GM03348 (cell line): ENCODE measurements around the gene PKHD1.
A peak's percentile ranks its signal among the peaks of the same experiment; 100 is the strongest.

Experiments
- DNase-seq: peaks from one replicate; pipeline ENCODE4 v3.0.0; 2012; ENCODE audit warnings: low spot score

Gene PKHD1

DNA sequence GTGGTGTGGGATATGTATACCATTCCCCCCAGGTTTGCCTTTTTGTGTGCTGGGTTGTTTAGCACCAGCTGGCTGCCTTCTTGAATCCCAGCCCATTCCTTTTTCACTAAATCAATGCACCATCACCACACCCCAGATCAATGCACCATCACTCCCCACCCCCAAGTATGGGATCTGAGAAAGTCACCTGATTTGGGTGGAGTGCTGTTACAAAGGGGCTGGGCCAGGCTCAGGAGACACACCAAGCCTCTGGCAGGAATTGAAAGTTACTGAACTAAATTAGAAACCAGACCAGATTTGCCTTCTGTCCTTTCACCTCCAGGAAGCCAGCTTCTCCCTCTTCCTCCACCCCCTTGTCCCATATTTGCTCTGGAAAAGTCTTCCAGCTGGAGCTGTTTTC, 19.6 kb upstream of the PKHD1 start:
- DNase-seq = no peak

DNA sequence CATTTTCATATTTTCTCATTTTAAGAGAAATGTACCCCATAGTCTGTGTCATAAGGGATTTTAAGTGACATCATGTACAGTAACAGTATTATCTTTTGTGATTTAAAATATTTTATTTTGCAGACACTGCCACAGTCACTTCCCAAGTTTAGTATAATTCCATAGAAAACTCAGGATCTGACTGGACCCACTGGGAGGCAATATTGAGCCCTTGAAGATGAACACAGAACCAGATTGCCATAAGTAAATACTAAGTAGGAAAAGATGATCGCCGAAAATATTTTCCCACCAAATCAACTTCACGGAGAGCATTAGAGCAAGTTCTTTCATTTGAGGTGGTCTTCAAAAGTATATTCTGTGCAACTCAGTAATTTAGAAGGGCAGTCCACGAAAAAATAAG, 17.6 kb upstream of the PKHD1 start:
- DNase-seq = no peak

DNA sequence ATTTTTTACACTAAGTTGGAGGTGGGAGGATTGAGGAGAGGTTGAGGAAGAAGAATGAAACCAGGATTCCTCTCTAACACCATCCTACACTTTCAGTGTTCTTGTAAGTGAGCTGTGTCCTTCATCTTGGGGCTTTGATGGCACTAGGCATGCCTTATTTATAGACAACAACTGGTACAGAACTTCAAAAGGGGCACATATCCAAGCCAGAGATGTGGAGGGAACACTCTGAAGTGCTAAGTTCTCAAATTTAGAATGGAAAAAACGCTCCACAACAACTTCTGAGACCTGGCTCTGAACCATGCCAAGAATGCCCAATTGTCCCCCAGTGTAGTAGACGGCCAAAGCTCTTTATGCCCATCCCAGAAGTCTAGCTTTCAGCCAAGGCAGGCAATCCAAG, 16.2 kb upstream of the PKHD1 start:
- no peak for DNase-seq

DNA sequence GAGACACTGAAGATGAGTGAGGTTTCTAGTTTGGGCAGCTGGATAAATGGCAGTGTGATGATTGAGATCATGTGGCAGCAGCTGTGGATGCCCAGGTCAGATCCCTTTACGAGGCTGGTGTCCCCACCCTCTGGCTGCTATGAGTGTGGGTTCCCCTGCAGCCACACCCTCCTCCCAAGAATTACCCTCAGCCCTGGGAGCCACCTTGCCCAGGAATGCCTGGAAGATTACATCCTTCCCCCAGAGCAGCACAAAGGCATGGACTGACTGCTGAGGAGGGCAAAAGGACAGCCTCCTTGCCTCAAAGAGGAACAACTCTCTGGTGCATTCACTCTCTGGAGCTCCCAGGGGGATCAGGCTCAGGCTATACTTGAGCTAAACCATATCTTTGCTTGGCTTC, 15.0 kb upstream of the PKHD1 start:
- no peak for DNase-seq

DNA sequence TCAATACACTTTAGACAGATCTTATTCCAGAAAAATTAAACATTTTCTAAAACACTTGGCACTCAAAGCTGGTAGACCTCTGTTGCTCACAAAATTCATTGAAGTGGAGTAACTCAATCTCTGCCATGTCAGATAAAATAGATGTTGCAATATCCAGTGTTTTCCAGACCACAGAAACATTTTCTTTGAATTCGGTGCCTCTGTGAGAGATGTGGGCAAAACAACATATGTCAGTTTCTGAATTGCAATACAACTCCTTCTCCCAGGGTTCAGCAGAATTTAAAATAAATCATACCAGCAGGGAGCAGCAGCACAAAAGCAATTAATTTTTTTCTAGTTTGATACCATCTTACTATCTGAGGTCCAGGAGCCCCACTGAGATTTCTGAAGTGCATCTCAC, 11.3 kb upstream of the PKHD1 start:
- no peak for DNase-seq

DNA sequence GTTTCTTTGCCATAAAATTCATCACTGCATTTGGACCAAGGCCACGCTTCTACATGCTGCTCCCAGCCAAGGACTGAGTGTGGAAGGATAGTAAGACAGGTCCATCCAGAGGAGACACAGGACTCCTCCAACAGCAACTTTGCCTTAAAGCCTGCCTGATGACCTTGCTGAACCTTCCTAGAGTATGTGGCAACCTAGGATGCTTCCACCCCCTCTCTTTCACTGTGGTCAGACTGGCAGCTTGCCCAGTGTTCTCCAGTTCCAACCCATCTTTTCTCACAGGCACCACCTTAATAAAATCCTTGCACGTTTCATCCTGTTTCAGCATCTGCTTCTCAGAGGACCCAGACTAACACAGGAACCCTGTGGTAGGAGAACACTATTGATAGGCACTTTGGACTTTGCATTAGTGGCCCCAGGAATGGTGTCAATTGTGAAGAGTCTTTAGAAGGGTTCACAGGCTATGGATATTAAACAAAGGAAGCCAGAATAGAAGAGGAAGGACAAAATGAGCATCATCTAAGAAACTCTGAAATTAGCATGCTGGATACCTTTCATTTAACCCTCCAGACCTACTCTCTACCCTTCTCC, 2.4 kb upstream of the PKHD1 start:
- DNase-seq = no peak

DNA sequence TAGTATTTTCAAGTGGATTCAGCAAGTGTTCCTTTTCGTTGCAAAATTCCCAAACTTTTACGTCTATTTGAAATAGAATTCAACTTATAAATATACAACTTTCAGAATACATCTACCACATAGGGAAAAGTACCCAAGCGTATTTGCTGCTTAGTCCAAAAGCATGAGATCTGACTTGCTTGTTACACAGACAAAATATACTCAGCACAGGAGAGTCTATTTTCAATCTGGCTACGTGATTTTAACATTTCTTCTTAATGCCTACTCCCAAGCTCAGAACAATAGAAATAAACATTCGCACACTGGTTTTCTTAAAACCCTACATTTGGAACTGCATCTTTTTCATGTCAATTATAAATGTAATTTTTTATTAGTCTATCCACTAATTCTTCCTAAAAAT, 672 bp downstream of the PKHD1 start:
- DNase-seq = no peak

DNA sequence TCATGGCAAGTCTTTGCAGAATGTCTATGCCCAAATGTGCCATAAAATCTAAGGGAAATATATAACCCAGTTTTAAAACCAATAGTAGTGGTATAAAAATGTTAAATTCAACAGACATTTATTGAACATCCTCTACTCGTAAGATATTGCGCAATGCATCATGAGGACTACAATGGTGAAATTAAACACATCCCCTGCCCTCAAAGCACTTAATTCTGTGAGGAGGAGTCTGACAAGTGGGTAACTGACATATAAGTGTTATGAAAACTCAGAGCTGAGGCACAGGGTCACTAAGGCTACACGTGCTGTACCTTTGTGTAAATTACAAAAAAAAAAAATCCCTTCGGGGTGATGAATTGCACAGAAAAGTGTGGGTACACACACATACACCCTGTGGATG, 6.2 kb downstream of the PKHD1 start:
- DNase-seq = no peak

DNA sequence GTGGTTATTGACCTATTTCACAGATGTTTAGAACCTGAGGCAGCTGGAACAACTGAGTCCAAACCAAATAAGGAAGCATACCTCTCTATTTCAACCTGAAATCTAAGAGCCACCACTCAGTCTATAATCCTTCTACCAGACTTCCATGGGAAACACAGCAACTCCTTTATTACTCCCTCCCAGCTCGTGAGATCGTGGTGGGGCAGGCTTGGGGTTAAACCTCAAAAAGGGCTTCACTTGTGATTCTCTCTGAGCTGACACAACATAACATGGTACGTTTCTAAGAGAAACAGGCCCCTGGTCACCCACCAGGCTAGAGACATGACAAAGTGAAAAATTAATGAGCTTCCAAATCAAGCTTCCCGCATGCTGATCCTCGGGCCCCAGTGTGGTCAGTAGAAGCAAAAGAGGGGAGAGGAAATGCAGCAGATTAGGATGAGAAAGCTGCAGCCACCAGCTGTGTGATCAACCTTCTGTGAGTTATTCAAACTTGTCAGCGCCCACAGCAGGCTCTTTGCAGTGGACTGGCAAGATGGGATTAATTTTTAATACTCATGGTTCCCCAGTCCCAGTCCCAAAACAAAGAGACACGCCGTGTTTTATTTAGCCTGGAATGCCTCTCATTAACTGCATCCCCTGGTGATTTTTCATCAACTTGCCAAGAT, 9.3 kb downstream of the PKHD1 start:
- DNase-seq = no peak

DNA sequence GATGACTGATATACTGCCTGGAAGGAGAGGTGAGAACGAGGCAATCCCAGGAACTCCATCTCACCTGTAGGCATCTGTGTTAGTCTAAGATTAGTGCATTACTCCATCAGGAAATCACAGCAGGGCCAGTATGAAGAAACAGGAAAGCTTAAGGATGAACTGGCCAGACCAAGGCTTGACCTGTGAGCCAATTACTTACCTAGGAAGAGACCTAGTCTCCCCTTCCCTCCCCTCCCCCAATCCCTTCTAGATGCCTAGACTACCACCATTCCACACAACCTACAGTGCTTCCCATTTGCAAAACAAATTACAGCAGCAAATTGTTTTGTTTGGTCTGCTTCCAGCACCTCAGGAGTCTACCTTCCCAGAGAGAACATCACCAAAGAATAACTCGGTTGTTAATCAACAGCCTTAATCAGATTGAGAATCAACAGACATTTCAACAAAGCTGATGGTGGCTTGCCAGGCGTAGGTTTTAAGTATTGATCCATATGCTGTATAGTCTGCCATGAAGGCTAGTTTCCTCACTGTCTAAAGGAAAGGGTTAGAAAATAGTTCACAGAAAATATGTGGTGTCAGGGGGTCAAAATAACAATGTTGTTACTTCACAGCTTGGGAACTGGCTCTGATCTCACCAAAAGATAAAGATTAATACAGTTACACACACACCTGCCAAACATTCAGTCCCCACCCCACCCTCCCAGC, 10.1 kb downstream of the PKHD1 start:
- no peak for DNase-seq

DNA sequence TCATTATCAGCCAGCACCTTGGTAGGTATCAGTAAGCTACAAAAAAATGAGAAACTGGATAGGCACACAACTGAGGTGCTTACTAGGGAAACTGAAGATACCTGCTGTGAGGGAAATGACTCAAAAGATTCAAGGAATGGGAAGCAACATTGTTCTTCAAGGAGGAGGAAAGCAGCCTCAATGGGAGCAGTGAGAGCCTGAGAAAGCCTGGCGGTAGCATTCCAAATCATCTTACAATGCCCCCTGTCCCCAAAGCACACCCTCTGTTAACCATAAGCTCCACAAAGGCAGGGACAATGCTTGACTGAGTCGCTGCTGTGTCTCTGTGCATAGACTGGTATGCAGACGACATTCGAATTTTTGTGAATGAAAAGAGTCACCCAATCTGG, 10.6 kb downstream of the PKHD1 start:
- DNase-seq = no peak

DNA sequence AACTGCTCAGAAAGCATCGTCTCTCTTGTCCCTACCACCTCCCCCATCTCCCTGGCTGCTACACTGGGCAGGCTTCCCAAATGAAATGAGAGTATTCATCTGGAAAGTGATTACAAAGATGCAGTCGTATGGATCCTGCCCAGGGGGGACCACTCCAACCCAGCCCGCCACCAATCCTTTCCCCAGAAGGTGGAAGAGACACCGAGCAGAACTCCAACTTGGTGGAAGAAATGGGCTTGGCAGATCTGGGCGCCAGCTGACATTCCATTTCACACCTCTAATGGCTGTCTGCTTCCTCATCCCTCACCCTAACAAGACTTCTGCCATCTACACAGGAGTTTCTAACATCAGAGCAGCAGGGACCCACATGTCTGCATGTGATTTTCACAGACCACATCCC, 12.7 kb downstream of the PKHD1 start:
- DNase-seq = no peak

DNA sequence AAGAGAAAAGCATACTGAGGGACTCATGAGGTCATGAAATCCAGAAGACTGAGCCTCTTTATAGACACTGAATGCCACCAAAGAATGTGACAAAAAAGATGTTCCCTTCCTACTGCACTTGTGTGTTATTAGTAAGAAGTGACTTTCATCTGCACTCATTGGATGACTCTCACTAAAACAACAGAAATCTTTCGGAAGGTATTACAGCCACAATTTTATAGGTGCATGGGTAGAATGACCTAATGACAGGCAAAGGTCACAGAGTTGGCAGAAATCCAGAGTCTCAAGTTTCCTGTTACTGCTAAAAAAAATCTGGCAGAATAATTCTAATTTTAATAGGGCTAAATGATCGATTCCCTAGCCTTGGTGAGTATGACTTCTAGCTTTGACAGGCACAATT, 13.3 kb downstream of the PKHD1 start:
- DNase-seq = no peak

DNA sequence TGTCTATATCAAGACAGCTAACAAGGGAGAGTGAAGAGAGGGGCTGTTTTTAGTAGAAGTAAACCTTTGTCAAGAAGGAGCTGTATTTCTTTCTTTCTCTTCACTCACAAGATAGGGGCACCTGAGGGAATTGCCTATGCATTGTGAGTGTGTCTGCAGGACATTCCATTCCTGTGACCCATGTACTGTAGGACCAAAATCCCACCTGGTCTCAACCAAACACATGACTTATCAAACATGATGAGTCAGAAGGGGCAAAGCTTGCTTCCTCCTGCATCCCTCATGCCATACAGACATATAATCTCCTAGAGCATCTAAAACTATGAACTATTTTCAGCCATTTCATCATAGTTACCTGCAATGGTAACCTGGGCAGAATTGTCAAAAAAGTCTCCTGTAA, 21.8 kb downstream of the PKHD1 start:
- no peak for DNase-seq

DNA sequence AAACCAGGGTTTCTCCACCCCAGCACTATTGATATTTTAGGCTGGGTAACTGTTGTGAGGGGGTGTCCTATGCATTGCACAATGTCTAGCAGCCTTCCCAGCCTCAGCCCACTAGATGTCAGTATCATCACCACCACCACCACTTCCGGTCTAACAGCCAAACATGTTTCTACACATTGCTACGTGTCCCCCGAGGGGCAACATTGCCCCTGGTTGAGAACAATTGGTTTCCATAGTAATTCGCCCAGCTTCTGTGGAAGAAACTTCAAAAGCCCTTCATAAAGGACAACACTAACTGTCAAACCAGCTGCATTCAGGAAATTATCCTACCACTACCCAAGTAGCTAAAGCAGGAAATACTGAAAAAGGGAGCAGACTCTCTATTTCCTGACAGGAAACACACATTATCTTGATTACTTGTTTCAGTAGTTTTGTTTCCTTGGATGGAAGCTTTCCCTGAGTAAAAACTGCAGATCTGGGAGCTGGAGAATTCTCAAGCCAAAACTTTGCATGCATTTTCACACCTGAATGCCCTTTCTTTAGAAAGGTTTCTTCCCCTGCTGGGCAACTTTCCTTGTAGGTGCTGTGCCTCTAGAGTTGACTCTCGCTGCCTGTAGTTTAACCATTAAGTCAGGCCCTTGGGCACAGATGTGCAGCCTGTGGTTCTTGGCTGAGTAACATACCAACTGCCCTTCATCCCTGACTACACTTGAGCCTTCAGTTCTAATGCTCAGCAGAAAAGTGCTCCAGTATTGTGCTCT, 23.6 kb downstream of the PKHD1 start:
- DNase-seq = peak; percentile 55

DNA sequence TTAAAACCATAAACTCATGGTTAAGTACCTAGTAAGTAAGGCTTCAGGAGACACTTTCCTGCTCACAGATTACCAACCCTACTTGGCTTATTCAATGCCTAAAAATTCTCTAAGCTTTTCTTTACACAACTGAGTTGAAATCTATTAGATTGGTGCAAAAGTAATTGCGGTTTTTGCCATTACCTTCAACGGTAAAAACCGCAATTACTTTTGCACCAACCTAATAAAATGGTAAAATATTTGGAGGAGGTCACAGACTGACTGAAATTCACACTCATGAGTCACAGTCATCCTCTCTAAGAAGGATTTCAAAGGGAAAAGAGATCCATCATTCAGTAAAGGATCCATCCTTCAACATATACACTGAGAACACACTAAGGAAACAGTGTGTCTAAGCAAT, 25.9 kb downstream of the PKHD1 start:
- no peak for DNase-seq

DNA sequence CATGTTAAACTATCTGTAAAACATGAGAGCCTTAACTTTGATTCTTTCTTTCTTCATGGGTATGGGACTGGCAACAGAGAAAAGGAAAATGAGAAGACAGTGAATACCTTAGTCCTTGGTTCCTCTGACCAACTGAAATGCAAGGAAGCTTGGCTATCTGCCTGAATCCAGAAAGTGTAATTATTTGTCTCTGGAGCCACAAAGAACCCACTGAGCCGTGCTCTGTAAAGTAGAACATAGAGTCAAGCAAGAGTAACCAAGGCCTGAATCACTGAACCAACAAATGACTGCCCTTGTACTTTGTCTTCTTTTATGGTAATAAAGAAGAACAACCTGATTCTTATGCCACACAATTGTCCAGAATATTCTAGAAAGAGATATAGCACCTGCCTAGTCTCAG, 27.6 kb downstream of the PKHD1 start:
- no peak for DNase-seq

DNA sequence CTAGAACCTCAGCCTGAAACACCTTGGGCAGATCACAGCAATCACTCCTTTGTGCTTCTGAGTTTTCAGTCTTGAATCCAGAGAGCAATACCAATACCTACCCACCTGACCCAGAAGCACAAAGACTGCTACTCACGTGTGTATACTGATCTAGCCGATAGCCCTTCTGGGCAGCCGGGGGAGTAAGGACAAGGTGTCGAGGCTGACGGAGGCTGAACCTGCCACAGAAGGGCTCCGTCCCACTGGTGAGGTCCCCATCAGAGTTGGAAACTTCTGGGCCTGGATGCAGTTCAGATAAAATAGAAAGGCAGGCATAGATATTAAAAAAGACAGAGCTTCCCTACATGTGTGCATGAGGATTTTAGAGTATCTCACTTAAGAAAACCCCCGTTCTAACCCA, 32.0 kb downstream of the PKHD1 start:
- DNase-seq = no peak

DNA sequence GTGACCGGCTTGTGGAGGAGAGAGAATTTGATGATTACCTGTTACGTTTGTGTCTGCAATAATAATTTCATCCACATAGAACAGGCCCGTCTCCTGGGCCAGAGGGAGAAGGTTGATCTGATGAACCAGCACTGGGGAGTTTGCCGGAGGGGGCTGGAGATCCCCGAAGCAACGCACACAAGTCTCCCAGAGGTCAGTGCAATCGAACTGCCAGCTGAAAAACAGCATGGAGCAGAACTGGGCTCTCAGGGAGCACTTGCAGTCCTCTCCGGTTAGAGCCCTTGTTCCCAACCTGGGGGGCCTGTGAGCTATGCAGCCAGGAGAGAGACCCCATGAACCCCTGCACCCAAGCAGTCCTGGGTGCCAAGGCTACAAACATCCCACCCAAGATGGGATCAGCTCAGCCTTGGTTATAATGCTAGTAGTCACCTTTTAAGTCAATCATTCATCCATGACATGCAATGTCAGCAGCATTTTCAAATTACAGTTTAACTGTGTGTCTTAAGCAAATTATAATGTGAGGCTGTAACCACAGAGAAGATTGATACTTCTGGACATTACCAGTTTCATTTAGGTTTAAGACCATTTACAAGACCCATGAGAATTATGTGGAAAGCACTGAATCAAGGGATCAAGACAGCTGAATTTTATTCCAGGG, 34.2 kb downstream of the PKHD1 start:
- DNase-seq = no peak

DNA sequence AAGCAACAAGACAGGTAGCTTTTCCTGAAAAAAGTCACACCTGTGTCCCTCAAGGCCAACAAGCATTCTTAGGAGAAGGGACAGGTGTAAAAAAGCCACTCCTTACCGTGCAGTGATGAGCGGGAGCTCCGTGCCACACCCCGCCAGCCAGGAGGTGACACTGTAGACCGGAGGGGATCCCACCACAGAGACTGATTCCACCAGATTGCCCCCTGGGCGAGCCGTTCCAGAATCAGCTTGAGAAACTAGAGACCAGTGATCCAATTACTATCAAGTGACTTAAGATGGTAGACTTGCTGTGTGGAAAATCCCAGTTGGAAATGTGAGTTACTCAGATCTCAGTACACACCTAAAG, 37.4 kb downstream of the PKHD1 start:
- no peak for DNase-seq

DNA sequence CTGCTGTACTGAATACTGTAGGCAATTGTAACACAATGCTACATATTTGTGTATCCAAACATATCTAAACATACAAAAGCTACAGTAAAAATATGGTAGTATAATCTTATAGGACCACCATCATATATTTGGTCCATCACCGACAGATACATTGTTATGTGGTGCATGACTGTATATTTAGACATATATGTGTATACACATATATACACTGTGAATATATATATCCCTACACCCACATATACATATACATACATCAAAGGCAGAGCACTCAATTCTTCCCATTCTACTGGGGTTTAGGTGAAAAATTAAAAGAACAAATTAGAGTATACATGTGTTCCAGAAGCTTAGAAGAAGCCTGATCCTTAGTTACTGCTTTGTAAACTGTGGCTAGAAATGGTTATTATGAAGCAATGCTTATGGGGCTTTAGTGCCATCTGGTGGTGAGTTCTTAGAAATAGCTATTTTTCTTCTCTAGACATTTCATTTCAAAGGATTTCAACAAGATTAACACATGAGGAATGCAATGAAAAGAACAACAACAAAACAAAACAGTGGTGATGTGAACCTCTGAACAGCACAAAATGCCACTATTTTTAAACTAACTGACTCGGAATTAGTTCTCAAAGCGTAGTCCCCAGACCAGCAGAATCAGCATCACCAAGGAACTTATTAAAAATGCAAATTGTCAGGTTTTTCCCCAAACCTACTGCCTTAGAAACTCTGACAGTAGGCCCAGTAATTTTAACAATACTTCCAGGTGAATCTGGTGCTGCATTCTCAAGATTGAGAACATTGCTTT, 38.0 kb downstream of the PKHD1 start:
- peak; percentile 70 for DNase-seq

DNA sequence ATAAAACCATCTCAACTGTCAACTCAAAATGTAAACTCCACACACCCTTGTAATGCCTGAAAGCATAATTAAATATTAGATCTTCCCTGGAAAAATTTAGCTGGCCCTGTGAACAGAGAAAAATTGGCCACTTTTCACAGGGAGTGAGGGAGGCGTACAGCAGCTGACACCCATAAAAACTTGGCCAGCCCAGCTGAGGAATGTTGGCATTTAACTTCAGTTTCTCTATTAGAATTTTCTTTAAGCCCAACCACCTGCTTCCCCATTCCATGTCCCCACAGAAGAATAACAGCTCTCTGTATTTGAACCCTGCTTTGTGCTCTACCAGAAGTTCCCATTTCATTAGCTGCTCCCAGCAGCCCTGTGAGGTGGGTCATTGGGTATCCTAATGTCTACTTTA, 41.0 kb downstream of the PKHD1 start:
- DNase-seq = no peak
